ENCODE data around the gene MTG1. TPM values are rescaled to one million over a fixed set of nuclear protein-coding genes. Genes with fewer than 3 reads are reported as not detected.

MTG1 gene
- total RNA-seq, 1 experiment from 2014 or later, result 83.3 TPM

DNA sequence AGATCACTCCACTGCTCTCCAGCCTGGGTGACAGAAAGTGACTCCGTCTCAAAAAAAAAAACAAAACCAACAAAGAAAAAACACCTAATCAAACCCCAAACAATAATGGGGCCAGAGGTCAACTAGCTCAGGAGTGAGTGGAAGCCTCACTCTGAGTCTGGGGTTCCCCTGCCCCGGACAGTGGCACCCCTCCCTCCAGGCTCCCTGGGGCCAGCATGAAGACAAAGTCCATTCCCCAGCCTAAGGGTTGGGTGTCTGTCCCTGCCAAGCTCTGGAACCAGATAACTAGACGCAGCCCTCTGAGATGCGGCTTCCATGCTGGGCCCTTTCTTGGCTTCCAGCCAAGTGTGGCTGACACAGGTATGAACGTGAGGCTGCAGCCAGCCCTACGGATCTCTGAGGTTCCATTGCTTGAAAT, 34.4 kb upstream of the MTG1 start:
- Histone ChIP-seq H3K27me3 (replicated peaks; ENCODE audit: insufficient read depth, low read depth, low read length, poor library complexity) (no peaks in the 10 kb centered on the region), H3K9me3 (ENCODE audit: low read depth, low read length, poor library complexity, severe bottlenecking) (no peaks in the 10 kb centered on the region), H3K27ac (ENCODE audit: low read depth, low read length, poor library complexity, severe bottlenecking) (no peak overlapping the region), H3K4me1 (ENCODE audit: insufficient read depth, low read length, poor library complexity, severe bottlenecking) (no peaks in the 10 kb centered on the region), H3K36me3 (ENCODE audit: insufficient read depth, low read length, poor library complexity, severe bottlenecking) (peaks cover 10% of the 10 kb centered on the region), H3K4me3 (ENCODE audit: low read depth, low read length, poor library complexity, severe bottlenecking) (no peak overlapping the region)
- TF ChIP-seq EZH2 (IDR thresholded peaks at IDR 0.05; ENCODE audit: borderline replicate concordance, low read depth, low read length, poor library complexity, severe bottlenecking) (no peak), CTCF (conservative IDR thresholded peaks at IDR 0.05; ENCODE audit: low read depth, low read length) (no peak)
- BruUV-seq (replicated peaks), result no TSS peak
- ChIA-PET POLR2A (ENCODE audit: low non-redundant PET) (no interaction called here), CTCF (no interaction called here)
- intact Hi-C loops (cut with micrococcal nuclease; ENCODE audit: unreplicated experiment), result no loop called here
- no peak for DNase-seq (ENCODE audit: low spot score)

DNA sequence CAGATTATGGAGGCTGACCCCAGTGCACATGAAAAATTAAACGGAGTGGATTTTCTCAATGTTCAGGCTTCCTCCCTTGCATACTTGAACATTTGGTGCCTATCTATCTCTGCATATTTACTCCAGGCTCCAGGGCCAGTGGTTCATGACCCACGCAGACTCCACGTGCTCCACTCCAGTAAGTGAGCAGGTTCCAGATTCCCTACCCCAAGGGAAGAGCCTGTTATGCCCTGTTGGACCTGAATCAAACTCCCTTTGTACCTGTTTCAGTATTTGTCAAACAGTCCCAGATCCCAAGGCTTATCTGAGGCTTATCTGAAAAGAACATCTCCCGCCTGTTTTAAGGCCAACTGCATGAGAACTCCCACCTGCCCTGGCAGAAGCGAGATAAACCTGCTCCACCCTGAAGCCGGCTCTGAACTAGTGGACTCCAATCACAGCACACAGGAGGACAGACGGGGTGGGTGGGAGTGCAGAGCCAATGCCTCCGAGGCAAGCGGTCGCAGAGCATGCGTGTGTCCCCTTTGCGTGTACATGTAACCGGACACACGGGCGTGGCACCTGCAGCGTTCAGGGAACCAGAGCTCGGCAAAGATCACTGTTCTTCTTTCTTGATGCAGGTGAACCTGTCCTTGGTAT, 33.9 kb upstream of the MTG1 start:
- peaks cover 11% of the 10 kb centered on the region for H3K36me3 ChIP-seq (ENCODE audit: insufficient read depth, low read length, poor library complexity, severe bottlenecking)
- H3K4me1 ChIP-seq (ENCODE audit: insufficient read depth, low read length, poor library complexity, severe bottlenecking), result no peaks in the 10 kb centered on the region
- H3K27me3 ChIP-seq (replicated peaks; ENCODE audit: insufficient read depth, low read depth, low read length, poor library complexity), result no peaks in the 10 kb centered on the region
- H3K9me3 ChIP-seq (ENCODE audit: low read depth, low read length, poor library complexity, severe bottlenecking), result no peaks in the 10 kb centered on the region
- DNase-seq (ENCODE audit: low spot score), result no peak
- TF ChIP-seq EZH2 (IDR thresholded peaks at IDR 0.05; ENCODE audit: borderline replicate concordance, low read depth, low read length, poor library complexity, severe bottlenecking), result no peak
- no peak for TF ChIP-seq CTCF (conservative IDR thresholded peaks at IDR 0.05; ENCODE audit: low read depth, low read length)
- intact Hi-C loops (cut with micrococcal nuclease; ENCODE audit: unreplicated experiment), result no loop called here
- BruUV-seq (replicated peaks), result no TSS peak
- ChIA-PET POLR2A (ENCODE audit: low non-redundant PET) (no interaction called here), CTCF (no interaction called here)
- no peak overlapping the region for H3K27ac ChIP-seq (ENCODE audit: low read depth, low read length, poor library complexity, severe bottlenecking)
- H3K4me3 ChIP-seq (ENCODE audit: low read depth, low read length, poor library complexity, severe bottlenecking), result no peak overlapping the region

GRCh38 chr10:133361227-133361626, 32.7 kb upstream of the MTG1 start:
- TF ChIP-seq CTCF (conservative IDR thresholded peaks at IDR 0.05; ENCODE audit: low read depth, low read length), result no peak
- no peak for TF ChIP-seq EZH2 (IDR thresholded peaks at IDR 0.05; ENCODE audit: borderline replicate concordance, low read depth, low read length, poor library complexity, severe bottlenecking)
- CTCF ChIA-PET, result interaction anchor here (0.6 kb wide), 1 partner anchor 37 kb away, joined by 4 read pairs; no protein-coding TSS in a partner anchor
- POLR2A ChIA-PET (ENCODE audit: low non-redundant PET), result no interaction called here
- BruUV-seq (replicated peaks), result no TSS peak
- H3K4me3 ChIP-seq (ENCODE audit: low read depth, low read length, poor library complexity, severe bottlenecking), result no peak overlapping the region
- H3K27me3 ChIP-seq (replicated peaks; ENCODE audit: insufficient read depth, low read depth, low read length, poor library complexity), result no peaks in the 10 kb centered on the region
- no peaks in the 10 kb centered on the region for H3K9me3 ChIP-seq (ENCODE audit: low read depth, low read length, poor library complexity, severe bottlenecking)
- DNase-seq (ENCODE audit: low spot score), result no peak
- H3K36me3 ChIP-seq (ENCODE audit: insufficient read depth, low read length, poor library complexity, severe bottlenecking), result peaks cover 21% of the 10 kb centered on the region
- peak overlapping the region; percentile 6 for H3K27ac ChIP-seq (ENCODE audit: low read depth, low read length, poor library complexity, severe bottlenecking)
- intact Hi-C loops (cut with micrococcal nuclease; ENCODE audit: unreplicated experiment), result no loop called here
- no peaks in the 10 kb centered on the region for H3K4me1 ChIP-seq (ENCODE audit: insufficient read depth, low read length, poor library complexity, severe bottlenecking)
